Right renal cortex interstitium (tissue), 3 donors: ENCODE data around the gene WDR70. TPM values are rescaled to one million over a fixed set of nuclear protein-coding genes. Genes with fewer than 3 reads are reported as not detected.
"Not testable (repeated sequence)": the region's sequence is repeated elsewhere in the genome, so short reads cannot be mapped to it uniquely, and the experiment has no call there.

Experiments used
- DNase-seq, 3 donors: peaks; one replicate each; pipeline ENCODE4 v3.0.0-alpha.2; 2013; ENCODE audit warnings: low read depth in 3 of 3, low spot score in 2 of 3
- polyA plus RNA-seq, 3 donors: library from polyadenylated mRNA; unstranded; fragments of 120-200 nt; gene quantifications; one replicate each; pipeline ENCODE4 v1.2.1, GENCODE V29; 2013; ENCODE audit not compliant: insufficient read length in 3 of 3

WDR70 gene
- polyA plus RNA-seq, 3 donors = 55.5 to 58.2 (median 56.0) TPM

- no peak for DNase-seq
Measured at GRCh38 chr5:37740331-37741066, 361.4 kb downstream of the WDR70 start.

- no peak for DNase-seq
Measured at GRCh38 chr5:37742111-37742510, 363.0 kb downstream of the WDR70 start.

- DNase-seq = no peak
Measured at GRCh38 chr5:37751227-37751626, 372.1 kb downstream of the WDR70 start.

GRCh38 chr5:37754976-37755375 lies 375.9 kb downstream of the WDR70 start:
- no peak for DNase-seq

- no peak for DNase-seq
Measured at GRCh38 chr5:37755581-37755980, 376.5 kb downstream of the WDR70 start.

- no peak for DNase-seq
Measured at GRCh38 chr5:37756248-37756647, 377.1 kb downstream of the WDR70 start.

GRCh38 chr5:37757980-37758582 lies 379.0 kb downstream of the WDR70 start:
- no peak for DNase-seq

GRCh38 chr5:37767251-37767650 lies 388.1 kb downstream of the WDR70 start:
- DNase-seq = no peak

- no peak for DNase-seq
Measured at GRCh38 chr5:37767961-37768360, 388.8 kb downstream of the WDR70 start.

GRCh38 chr5:37768371-37768770 lies 389.3 kb downstream of the WDR70 start:
- DNase-seq = no peak

- no peak for DNase-seq
Measured at GRCh38 chr5:37769108-37769507, 390.0 kb downstream of the WDR70 start.

- no peak for DNase-seq
Measured at GRCh38 chr5:37769840-37770239, 390.7 kb downstream of the WDR70 start.

- no peak for DNase-seq
Measured at GRCh38 chr5:37770786-37771185, 391.7 kb downstream of the WDR70 start.

GRCh38 chr5:37771203-37771611 lies 392.1 kb downstream of the WDR70 start:
- DNase-seq = no peak

GRCh38 chr5:37771731-37772130 lies 392.6 kb downstream of the WDR70 start:
- no peak for DNase-seq

GRCh38 chr5:37772255-37772654 lies 393.1 kb downstream of the WDR70 start:
- DNase-seq = no peak

- no peak for DNase-seq
Measured at GRCh38 chr5:37773809-37774208, 394.7 kb downstream of the WDR70 start.

GRCh38 chr5:37774912-37775483 lies 395.9 kb downstream of the WDR70 start:
- DNase-seq = no peak

- DNase-seq = no peak
Measured at GRCh38 chr5:37776826-37777225, 397.7 kb downstream of the WDR70 start.

- DNase-seq = no peak
Measured at GRCh38 chr5:37777432-37778130, 398.5 kb downstream of the WDR70 start.

GRCh38 chr5:37781409-37781808 lies 402.3 kb downstream of the WDR70 start:
- not testable (repeated sequence) for DNase-seq
